GM12892 (cell line): ENCODE measurements around the gene KIF6.
"Not testable (repeated sequence)": the region's sequence is repeated elsewhere in the genome, so short reads cannot be mapped to it uniquely, and the experiment has no call there.

Experiments
- DNase-seq: peaks from one replicate; pipeline ENCODE4 v3.0.0; 2011; ENCODE audit not compliant: insufficient read length
- FAIRE-seq: peaks from 2 replicates; lab custom pipeline; 2011; peaks lifted over from hg19 to GRCh38; lab: Jason Lieb, UNC
- POLR2A ChIP-seq: IDR thresholded peaks from 2 replicates; pipeline ENCODE4 v1.6.1; 2011; ENCODE audit warnings: low read depth, low read length, control low read depth
- POLR2AphosphoS5 ChIP-seq: IDR thresholded peaks from 2 replicates; pipeline ENCODE4 v1.6.1; 2011; ENCODE audit warnings: low read depth, low read length, control low read depth
- TAF1 ChIP-seq: IDR thresholded peaks from 2 replicates; pipeline ENCODE4 v1.6.1; 2011; ENCODE audit warnings: low read depth, mild to moderate bottlenecking, control low read depth, low read length, borderline replicate concordance

KIF6 gene

DNA sequence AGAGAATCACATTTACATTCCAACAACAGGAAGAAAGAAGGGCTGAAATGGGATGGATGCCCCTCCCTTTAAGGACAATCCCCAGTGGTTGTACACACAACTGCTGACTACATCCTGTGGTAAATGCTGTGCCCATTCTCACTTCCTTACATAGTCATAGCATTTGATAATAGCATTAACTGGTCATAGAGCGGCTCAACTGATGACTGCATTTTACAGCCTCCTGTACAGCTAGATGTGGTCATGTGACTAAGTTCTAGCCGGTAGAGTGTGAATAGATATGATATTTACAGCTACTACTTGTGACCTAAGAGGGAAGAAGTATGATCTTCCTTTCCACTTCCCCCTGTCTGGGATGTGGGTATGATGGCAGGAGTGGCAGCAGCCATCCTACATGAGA lies 435.7 kb downstream of the KIF6 start:
- no peak for DNase-seq
- FAIRE-seq: no peak
- TF ChIP-seq TAF1 (no peak), POLR2A (no peak), POLR2AphosphoS5 (no peak)

DNA sequence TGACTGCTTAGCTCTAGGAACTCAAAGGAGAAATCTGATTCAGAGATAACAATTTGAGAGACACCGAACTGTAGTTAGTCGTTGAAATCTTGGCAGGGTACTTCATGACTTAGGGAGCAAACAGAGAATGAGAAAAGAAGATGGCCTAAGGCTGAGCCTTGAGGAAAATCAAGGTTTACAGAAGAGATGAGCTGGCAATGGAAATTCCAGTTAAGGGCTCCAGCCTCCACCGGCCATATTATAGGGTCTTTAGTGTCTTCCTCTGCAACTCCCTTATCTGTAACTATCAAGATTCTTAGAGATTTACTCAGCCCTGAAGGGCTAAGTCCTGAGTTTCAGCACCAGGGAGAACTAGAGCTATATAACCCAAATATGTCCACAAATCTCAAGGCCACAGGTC lies 437.6 kb downstream of the KIF6 start:
- DNase-seq (no peak), FAIRE-seq (no peak)
- no peak for TF ChIP-seq POLR2A
- TF ChIP-seq TAF1: no peak
- no peak for TF ChIP-seq POLR2AphosphoS5

DNA sequence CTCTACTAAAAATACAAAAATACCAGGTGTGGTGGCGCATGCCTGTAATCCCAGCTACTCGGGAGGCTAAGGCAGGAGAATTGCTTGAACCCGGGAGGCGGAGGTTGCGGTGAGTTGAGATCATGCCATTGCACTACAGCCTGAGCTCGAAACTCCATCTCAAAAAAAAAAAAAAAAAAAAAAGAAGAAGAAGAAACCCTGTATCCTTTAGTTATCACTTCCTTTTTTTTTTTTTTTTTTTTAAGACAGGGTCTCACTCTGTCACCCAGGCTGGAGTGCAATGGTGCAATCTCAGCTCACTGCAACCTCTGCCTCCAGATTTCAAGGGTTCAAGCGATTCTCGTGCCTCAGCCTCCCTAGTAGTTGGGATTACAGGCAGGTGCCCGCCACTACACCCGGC lies 438.6 kb downstream of the KIF6 start:
- DNase-seq, FAIRE-seq: not testable (repeated sequence)

DNA sequence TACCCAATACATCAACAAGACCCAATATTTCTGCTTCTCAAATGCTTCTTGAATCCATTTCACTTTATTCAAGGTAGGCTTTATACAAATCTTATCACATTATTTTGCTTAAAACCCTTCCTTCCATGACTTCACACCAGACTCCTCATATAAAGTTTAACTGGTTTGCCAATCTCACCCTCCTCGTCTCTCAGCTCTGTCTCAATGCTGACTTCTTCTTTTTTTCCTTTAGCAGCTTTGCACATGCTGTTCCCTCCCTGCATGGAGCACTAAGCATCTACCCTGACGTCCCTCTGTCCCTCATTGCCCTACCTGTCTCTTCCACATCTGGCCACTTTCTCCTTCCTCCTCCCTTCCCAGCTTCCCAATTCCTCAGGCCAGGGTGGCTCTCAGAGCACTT lies 442.4 kb downstream of the KIF6 start:
- FAIRE-seq: no peak
- TF ChIP-seq TAF1: no peak
- TF ChIP-seq POLR2AphosphoS5: no peak
- no peak for TF ChIP-seq POLR2A
- no peak for DNase-seq

DNA sequence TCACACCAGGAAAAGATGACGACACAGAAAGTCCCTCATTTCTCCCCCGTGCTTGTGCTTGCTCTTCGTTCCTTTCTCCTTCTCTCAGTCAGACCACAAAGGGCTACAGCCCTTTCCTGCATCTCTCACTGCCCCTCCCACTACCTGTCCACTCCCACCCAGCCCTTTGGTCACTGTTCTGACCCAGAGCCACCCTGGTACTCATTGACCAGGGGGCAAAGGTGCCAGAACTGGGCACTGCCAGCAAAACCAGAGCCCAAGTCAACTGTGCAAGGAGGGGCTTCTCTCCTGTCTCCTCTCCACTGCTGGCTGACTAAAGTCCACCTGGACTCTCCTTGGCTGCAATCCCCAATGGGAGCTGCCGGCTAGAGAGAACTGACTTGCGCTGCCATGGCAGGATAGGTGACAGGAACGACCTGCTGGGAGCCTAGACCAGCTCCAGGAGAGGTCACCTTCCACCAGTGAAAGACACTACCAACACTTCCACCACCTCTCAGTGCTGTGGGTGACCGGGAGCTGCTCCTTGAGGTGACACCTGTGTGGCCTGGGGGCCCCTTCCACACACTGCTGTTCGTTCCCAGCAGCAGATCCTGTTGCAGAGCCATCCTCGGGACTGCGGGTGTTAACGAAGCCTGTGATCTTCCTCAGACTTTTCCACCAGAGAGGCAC lies 443.8 kb downstream of the KIF6 start:
- FAIRE-seq: no peak
- no peak for DNase-seq
- no peak for TF ChIP-seq POLR2AphosphoS5
- no peak for TF ChIP-seq TAF1
- TF ChIP-seq POLR2A: no peak

DNA sequence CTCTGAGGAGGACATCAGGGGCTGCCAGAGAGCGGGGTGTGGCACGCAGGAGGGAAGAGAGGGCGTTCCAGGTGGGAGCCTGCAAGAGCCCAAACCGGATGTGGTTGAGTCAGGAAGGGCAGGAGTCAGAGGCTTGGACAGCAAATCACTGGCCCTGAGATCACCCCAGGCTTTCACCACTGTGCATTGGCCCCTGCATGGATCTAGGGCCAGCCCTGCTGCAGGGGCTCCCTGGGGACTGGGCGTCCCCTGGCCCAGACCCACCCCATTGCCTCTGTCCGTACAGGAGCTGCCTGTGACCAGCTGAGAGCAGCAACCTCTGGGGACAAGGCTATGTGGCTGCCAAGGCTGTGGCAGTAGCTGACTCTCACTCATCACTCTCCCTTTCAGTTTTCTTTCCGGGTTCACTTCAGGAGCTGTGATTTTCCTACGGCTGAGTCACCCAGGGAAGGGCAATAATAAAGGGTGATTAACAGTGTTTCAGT lies 444.9 kb downstream of the KIF6 start:
- FAIRE-seq: no peak
- TF ChIP-seq TAF1: no peak
- no peak for TF ChIP-seq POLR2AphosphoS5
- TF ChIP-seq POLR2A: no peak
- no peak for DNase-seq
